GM23248 (cell line): ENCODE results near the gene GPR42.

Experiments
- EZH2 ChIP-seq: fragments of 200-600 bp; sonication (generic); IDR thresholded peaks from 2 replicates; pipeline ENCODE4 v1.6.1; 2018; ENCODE audit warnings: antibody characterized with exemption, mild to moderate bottlenecking; ENCODE audit not compliant: insufficient read depth, poor library complexity, severe bottlenecking
- EZH2phosphoT487 ChIP-seq: fragments of 200-600 bp; sonication (generic); IDR thresholded peaks from 2 replicates; pipeline ENCODE4 v1.6.1; 2018; ENCODE audit warnings: antibody characterized with exemption, moderate library complexity, mild to moderate bottlenecking, low read depth; ENCODE audit not compliant: insufficient read depth

DNA sequence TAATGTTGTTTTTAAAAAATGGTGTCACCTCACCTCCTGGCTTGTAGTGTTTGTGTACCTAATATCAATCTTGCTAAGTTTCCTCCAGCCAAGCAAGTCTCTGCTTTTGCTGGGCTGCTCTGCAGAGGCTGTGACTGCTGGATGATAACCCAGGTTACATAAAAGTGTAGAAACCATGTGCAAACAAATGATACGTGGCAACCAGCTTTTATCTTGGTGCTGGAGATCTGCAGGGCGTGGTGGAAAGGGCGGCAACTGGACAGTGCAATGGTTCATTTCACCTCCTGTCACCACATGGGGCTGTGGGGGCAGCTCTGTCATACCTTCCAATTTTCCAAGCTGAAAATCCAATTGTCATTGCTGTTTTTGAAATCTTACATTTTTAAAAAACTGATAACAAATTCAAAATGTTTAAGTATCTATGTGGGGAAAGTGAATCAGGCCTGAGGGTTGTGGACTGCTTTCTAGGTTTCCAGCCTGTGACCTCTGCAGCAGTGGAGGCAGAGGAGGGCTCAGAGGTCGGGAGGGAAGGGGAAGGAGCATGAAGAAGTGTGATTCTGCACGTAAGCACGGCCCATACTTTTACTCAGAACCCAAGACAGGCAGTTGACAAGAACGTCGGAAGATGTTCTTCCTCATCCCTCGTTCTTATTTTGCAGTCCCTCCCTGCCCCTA, 9.7 kb downstream of the GPR42 start:
- TF ChIP-seq EZH2 (no peak), EZH2phosphoT487 (no peak)
